GM12878 (cell line): ENCODE data around the gene TCF7L2. TPM values are rescaled to one million over a fixed set of nuclear protein-coding genes. Genes with fewer than 3 reads are reported as not detected.

ENCODE experiments used
- ATAC-seq: fragments of 200-7000 bp; cut with Tn5 transposase; 3 replicates; pipeline ENCODE4 v1.9.1; 2020; ENCODE audit warnings: mild to moderate bottlenecking, moderate library complexity
- BruUV-seq: library from RNA; stranded (reverse); fragments of 400-500 nt; replicated peaks from 2 replicates; lab custom pipeline; 2021; lab: Mats Ljungman, UMichigan
- CTCF ChIA-PET: fragments of 300-600 bp; sonication (Branson Sonifier 250); formaldehyde crosslinking; extraction: SDS; loops from one replicate; lab custom pipeline; 2021; ENCODE audit warnings: inconsistent platforms; lab: Yijun Ruan, JAX
- POLR2A ChIA-PET: fragments of 350-600 bp; formaldehyde crosslinking; extraction: SDS; loops from one replicate; lab custom pipeline; 2021; ENCODE audit warnings: inconsistent platforms; lab: Charles Lee
- RAD21 ChIA-PET: fragments of 300-600 bp; sonication (Branson Sonifier 250); formaldehyde crosslinking; loops from one replicate; lab custom pipeline; 2023; ENCODE audit warnings: antibody characterized with exemption; ENCODE audit not compliant: unreplicated experiment; lab: Charles Lee
- SMC1A ChIA-PET: fragments of 300-600 bp; sonication (Branson Sonifier 250); formaldehyde crosslinking; loops from one replicate; lab custom pipeline; 2023; ENCODE audit not compliant: unreplicated experiment, uncharacterized antibody; lab: Charles Lee
- DNase-seq: peaks from one replicate; pipeline ENCODE4 v3.0.0-alpha.2; 2011; ENCODE audit warnings: low read depth, low spot score
- FAIRE-seq: peaks from 3 replicates; lab custom pipeline; 2011; peaks lifted over from hg19 to GRCh38; lab: Jason Lieb, UNC
- H2AFZ ChIP-seq: 2 replicates; pipeline ENCODE4 v1.6.0; 2011; ENCODE audit warnings: low read depth, low read length, control low read depth; ENCODE audit not compliant: control insufficient read depth
- H3K27ac ChIP-seq: 2 replicates; pipeline ENCODE4 v1.5.1; 2011; ENCODE audit warnings: control low read depth; ENCODE audit not compliant: control insufficient read depth, insufficient read depth
- H3K27me3 ChIP-seq, 2 experiments: replicated peaks in 1 of 2; 2 replicates each; pipeline versions ENCODE4 v1.6.0 to v1.6.1; 2011; ENCODE audit warnings: low read length in 1 of 2; ENCODE audit not compliant: control insufficient read depth in 2 of 2, insufficient read depth in 2 of 2
- H3K36me3 ChIP-seq, 2 experiments: 2 replicates each; pipeline ENCODE4 v1.5.1; 2011; ENCODE audit warnings: low read length in 1 of 2; ENCODE audit not compliant: control insufficient read depth in 2 of 2, insufficient read depth in 2 of 2
- H3K4me1 ChIP-seq: 2 replicates; pipeline ENCODE4 v1.6.1; 2011; ENCODE audit warnings: mild to moderate bottlenecking, low read length, moderate library complexity, mixed read lengths; ENCODE audit not compliant: control insufficient read depth, insufficient read depth
- H3K4me2 ChIP-seq: 2 replicates; pipeline ENCODE4 v1.6.0; 2011; ENCODE audit warnings: control low read depth; ENCODE audit not compliant: control insufficient read depth, insufficient read depth
- H3K4me3 ChIP-seq: fragments of 200-600 bp; sonication (generic); 2 replicates; pipeline ENCODE4 v1.5.1; 2016
- H3K79me2 ChIP-seq: 2 replicates; pipeline ENCODE4 v1.6.0; 2011; ENCODE audit warnings: low read length; ENCODE audit not compliant: control insufficient read depth, insufficient read depth
- H3K9ac ChIP-seq: 2 replicates; pipeline ENCODE4 v1.8.0; 2011; ENCODE audit warnings: low read length, control low read depth, mixed read lengths; ENCODE audit not compliant: control insufficient read depth, insufficient read depth
- H3K9me3 ChIP-seq: replicated peaks from 3 replicates; pipeline ENCODE4 v1.5.1; 2011; ENCODE audit warnings: mild to moderate bottlenecking, low read length; ENCODE audit not compliant: control insufficient read depth, insufficient read depth
- H4K20me1 ChIP-seq: 2 replicates; pipeline ENCODE4 v1.6.0; 2011; ENCODE audit not compliant: control insufficient read depth, insufficient read depth
- CBX3 ChIP-seq: fragments of 200-600 bp; sonication (generic); IDR thresholded peaks from 2 replicates; pipeline ENCODE4 v1.6.1; 2016; ENCODE audit warnings: low read depth, borderline replicate concordance
- CREB1 ChIP-seq: IDR thresholded peaks from 2 replicates; pipeline ENCODE4 v1.6.1; 2012; ENCODE audit warnings: low read depth, mild to moderate bottlenecking, inconsistent platforms
- EGR1 ChIP-seq, 2 experiments: IDR thresholded peaks; 1 replicate in 1 of 2; 2 replicates in 1 of 2; pipeline ENCODE4 v1.6.1; 2011 to 2012; ENCODE audit warnings: low read depth in 2 of 2, low read length in 2 of 2, borderline replicate concordance in 1 of 2, mild to moderate bottlenecking in 1 of 2, moderate library complexity in 1 of 2
- ESRRA ChIP-seq: IDR thresholded peaks from 2 replicates; pipeline ENCODE4 v1.6.1; 2012; ENCODE audit warnings: mild to moderate bottlenecking, low read length, improper control_type of control experiment
- EZH2 ChIP-seq: IDR thresholded peaks from 2 replicates; pipeline ENCODE4 v1.6.1; 2012; ENCODE audit warnings: low read depth, mild to moderate bottlenecking, control low read depth, inconsistent platforms, low read length, borderline replicate concordance; ENCODE audit not compliant: control insufficient read depth
- POLR2AphosphoS5 ChIP-seq: IDR thresholded peaks from 2 replicates; pipeline ENCODE4 v1.6.1; 2011; ENCODE audit warnings: mild to moderate bottlenecking, low read length, inconsistent platforms
- POU2F2 ChIP-seq: IDR thresholded peaks from 3 replicates; pipeline ENCODE4 v1.6.1; 2011; ENCODE audit warnings: low read depth, mild to moderate bottlenecking, low read length, borderline replicate concordance
- RB1 ChIP-seq: fragments of 450-650 bp; formaldehyde crosslinking; IDR thresholded peaks from 2 replicates; pipeline ENCODE4 v1.6.1; 2017; ENCODE audit warnings: mild to moderate bottlenecking, borderline replicate concordance
- SMAD1 ChIP-seq: fragments of 450-650 bp; IDR thresholded peaks from 2 replicates; pipeline ENCODE4 v1.6.1; 2018; ENCODE audit warnings: mild to moderate bottlenecking, low read depth; ENCODE audit not compliant: partially characterized antibody
- TCF12 ChIP-seq: IDR thresholded peaks from 2 replicates; pipeline ENCODE4 v1.6.1; 2011; ENCODE audit warnings: low read depth, mild to moderate bottlenecking, low read length
- TCF7 ChIP-seq: IDR thresholded peaks from 2 replicates; pipeline ENCODE4 v1.6.1; 2014; ENCODE audit warnings: antibody characterized with exemption, borderline replicate concordance
- ZNF207 ChIP-seq: fragments of 450-650 bp; IDR thresholded peaks from 2 replicates; pipeline ENCODE4 v1.6.1; 2014; ENCODE audit warnings: antibody characterized with exemption, mild to moderate bottlenecking, borderline replicate concordance
- ZNF274 ChIP-seq: IDR thresholded peaks from one replicate; pipeline ENCODE4 v1.8.0; 2011; ENCODE audit not compliant: insufficient read length, insufficient read depth
- ZNF384 ChIP-seq: IDR thresholded peaks from 2 replicates; pipeline ENCODE4 v1.6.1; 2012; ENCODE audit warnings: low read depth, mild to moderate bottlenecking, low read length, improper control_type of control experiment, borderline replicate concordance
- WGBS: methylation state at CpG from one replicate; pipeline ENCODE4 v1.1.6; 2016; ENCODE audit warnings: low lambda C conversion rate; ENCODE audit not compliant: insufficient replicate concordance, insufficient coverage; ENCODE audit errors: missing lambda C conversion rate; 5-methylcytosine and 5-hydroxymethylcytosine counted together
- in situ Hi-C: fragments of 300-500 bp; cut with MboI; formaldehyde crosslinking; loops from 9 replicates; pipeline ENCODE4 v1.14.3; 2018; ENCODE audit warnings: mixed read lengths
- intact Hi-C: fragments of 100-400 bp; cut with micrococcal nuclease; formaldehyde crosslinking; loops from one replicate; pipeline ENCODE4 v1.14.2; 2022; ENCODE audit not compliant: unreplicated experiment
- polyA plus RNA-seq, 11 experiments: library from polyadenylated mRNA; depleted of rRNA in 4 of 11; unstranded in 6 of 11; stranded (reverse) in 5 of 11; fragments of >200 nt; fragmentation: Nextera tagmentation in 4 of 11; fragmentation: Illumina TruSeq in 1 of 11; extraction: Ambion mirVana in 4 of 11; extraction: Trizol in 1 of 11; gene quantifications; 1 replicate in 1 of 11; 2 replicates in 10 of 11; pipeline versions ENCODE4 v1.2.1 to v1.2.3, GENCODE V29; 2011 to 2016; ENCODE audit warnings: inconsistent platforms in 2 of 11, missing spikeins in 2 of 11, low read depth in 1 of 11
- total RNA-seq, 4 experiments: library from RNA; depleted of rRNA in 3 of 4; stranded (reverse); fragments of >200 nt in 3 of 4; fragmentation: Illumina TruSeq in 1 of 4; extraction: Trizol in 1 of 4; gene quantifications; 2 replicates each; pipeline versions ENCODE4 v1.2.1 to v1.2.3, GENCODE V29; 2013 to 2021
- TF ChIP-seq, protein P1 (sequence below): IDR thresholded peaks from 2 replicates; pipeline ENCODE4 v1.6.1; 2011; ENCODE audit warnings: borderline replicate concordance, low read depth, mild to moderate bottlenecking, moderate library complexity, mixed read lengths, low read length; ENCODE audit not compliant: insufficient read depth; ENCODE audit errors: extremely low read length
- TF ChIP-seq, protein P2 (sequence below): fragments of 450-650 bp; formaldehyde crosslinking; IDR thresholded peaks from 2 replicates; pipeline ENCODE4 v1.4.0; 2022; ENCODE audit warnings: mild to moderate bottlenecking, moderate library complexity

Gene TCF7L2
- total and polyA plus RNA-seq, 10 of the 15 experiments (the other 5 are each of a cell fraction or from before 2014, with no cell fraction given), result 0.02 to 1.1 (median 0.35) TPM; not detected in 4

DNA sequence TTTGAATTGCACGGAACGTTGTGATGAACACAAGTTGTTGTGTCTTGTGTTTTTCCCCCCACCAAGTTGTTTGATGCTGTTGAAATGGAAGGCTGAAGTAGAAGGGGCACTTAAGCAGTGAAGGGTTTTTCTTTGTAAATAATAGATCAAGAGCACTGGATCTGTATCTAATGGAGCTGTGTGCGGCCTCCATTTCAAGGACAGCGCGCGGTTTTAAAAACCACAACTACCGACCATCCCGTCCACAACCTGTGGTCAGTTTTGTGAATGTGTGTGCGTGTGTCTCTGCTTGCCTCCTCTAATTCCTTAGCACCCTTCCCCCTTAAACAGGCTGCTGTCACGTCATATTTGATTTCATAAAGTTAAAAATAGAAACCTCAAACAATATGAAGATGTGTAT lies 165.5 kb downstream of the TCF7L2 start:
- no peak for TF ChIP-seq EGR1 (IDR thresholded peaks at IDR 0.05; ENCODE audit: borderline replicate concordance in 1 of 2, low read depth in 2 of 2, low read length in 2 of 2)
- TF ChIP-seq CREB1, result no peak
- TF ChIP-seq POLR2AphosphoS5, result no peak
- no peak for TF ChIP-seq POU2F2
- TF ChIP-seq SMAD1, result no peak
- no peak for TF ChIP-seq RB1
- TF ChIP-seq, protein P1, sequence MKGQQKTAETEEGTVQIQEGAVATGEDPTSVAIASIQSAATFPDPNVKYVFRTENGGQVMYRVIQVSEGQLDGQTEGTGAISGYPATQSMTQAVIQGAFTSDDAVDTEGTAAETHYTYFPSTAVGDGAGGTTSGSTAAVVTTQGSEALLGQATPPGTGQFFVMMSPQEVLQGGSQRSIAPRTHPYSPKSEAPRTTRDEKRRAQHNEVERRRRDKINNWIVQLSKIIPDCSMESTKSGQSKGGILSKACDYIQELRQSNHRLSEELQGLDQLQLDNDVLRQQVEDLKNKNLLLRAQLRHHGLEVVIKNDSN, result no peak
- no peak for TF ChIP-seq TCF12
- no peak for TF ChIP-seq ZNF207
- TF ChIP-seq ZNF274, result no peak
- TF ChIP-seq EZH2, result no peak
- no peak for TF ChIP-seq TCF7
- no peak for TF ChIP-seq ESRRA
- TF ChIP-seq ZNF384, result no peak
- TF ChIP-seq, protein P2, sequence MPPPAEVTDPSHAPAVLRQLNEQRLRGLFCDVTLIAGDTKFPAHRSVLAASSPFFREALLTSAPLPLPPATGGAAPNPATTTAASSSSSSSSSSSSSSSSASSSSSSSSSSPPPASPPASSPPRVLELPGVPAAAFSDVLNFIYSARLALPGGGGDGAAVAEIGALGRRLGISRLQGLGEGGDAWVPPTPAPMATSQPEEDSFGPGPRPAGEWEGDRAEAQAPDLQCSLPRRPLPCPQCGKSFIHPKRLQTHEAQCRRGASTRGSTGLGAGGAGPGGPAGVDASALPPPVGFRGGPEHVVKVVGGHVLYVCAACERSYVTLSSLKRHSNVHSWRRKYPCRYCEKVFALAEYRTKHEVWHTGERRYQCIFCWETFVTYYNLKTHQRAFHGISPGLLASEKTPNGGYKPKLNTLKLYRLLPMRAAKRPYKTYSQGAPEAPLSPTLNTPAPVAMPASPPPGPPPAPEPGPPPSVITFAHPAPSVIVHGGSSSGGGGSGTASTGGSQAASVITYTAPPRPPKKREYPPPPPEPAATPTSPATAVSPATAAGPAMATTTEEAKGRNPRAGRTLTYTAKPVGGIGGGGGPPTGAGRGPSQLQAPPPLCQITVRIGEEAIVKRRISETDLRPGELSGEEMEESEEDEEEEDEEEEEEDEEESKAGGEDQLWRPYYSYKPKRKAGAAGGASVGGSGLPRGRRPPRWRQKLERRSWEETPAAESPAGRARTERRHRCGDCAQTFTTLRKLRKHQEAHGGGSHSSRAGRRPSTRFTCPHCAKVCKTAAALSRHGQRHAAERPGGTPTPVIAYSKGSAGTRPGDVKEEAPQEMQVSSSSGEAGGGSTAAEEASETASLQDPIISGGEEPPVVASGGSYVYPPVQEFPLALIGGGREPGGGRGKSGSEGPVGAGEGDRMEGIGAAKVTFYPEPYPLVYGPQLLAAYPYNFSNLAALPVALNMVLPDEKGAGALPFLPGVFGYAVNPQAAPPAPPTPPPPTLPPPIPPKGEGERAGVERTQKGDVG (CRISPR knock-in tag), result no peak
- no peak for TF ChIP-seq CBX3
- POLR2A ChIA-PET, result no interaction called here
- Histone ChIP-seq H3K27me3 (no peaks in the 10 kb centered on the region; a peak in 1 of 4 replicates), H3K4me1 (no peaks in the 10 kb centered on the region), H3K9me3 (no peaks in the 10 kb centered on the region), H3K4me2 (no peak overlapping the region), H3K79me2 (no peaks in the 10 kb centered on the region), H4K20me1 (no peaks in the 10 kb centered on the region), H3K36me3 (no peaks in the 10 kb centered on the region), H3K9ac (no peak overlapping the region), H3K27ac (no peak overlapping the region), H2AFZ (no peak overlapping the region), H3K4me3 (no peak overlapping the region)
- 60% methylated on average over 10 of the region's 10 CpGs for WGBS
- CTCF ChIA-PET, result no interaction called here
- FAIRE-seq, result no peak
- BruUV-seq, result no TSS peak
- no peak for DNase-seq
- intact Hi-C loops, result no loop called here
- SMC1A ChIA-PET, result no interaction called here
- in situ Hi-C loops, result no loop called here
- RAD21 ChIA-PET, result no interaction called here
- no peak for ATAC-seq
